IMR-90 (cell line): ENCODE results near the gene IQSEC3. TPM values are rescaled to one million over a fixed set of nuclear protein-coding genes. Genes with fewer than 3 reads are reported as not detected.

Source experiments
- ATAC-seq: fragments of 200-7000 bp; cut with Tn5 transposase; 2 replicates; pipeline ENCODE4 v1.9.1; 2020; ENCODE audit warnings: low read depth, mild to moderate bottlenecking, moderate library complexity
- BruUV-seq: library from RNA; stranded (reverse); fragments of 400-500 nt; replicated peaks from 2 replicates; lab custom pipeline; 2021; lab: Mats Ljungman, UMichigan
- CTCF ChIA-PET: fragments of 300-600 bp; formaldehyde crosslinking; extraction: SDS; loops from one replicate; lab custom pipeline; 2021; ENCODE audit warnings: antibody characterized with exemption; lab: Yijun Ruan, JAX
- POLR2A ChIA-PET: fragments of 300-600 bp; sonication (Branson Sonifier 250); formaldehyde crosslinking; loops from one replicate; lab custom pipeline; 2022; ENCODE audit warnings: antibody characterized with exemption; ENCODE audit not compliant: unreplicated experiment; lab: Charles Lee
- DNase-seq: peaks from one replicate; pipeline ENCODE4 v3.0.0; 2013
- H2AFZ ChIP-seq: replicated peaks from 2 replicates; pipeline ENCODE3; 2013; ENCODE audit warnings: low read length, mild to moderate bottlenecking; ENCODE audit not compliant: poor library complexity
- H2AK5ac ChIP-seq: 2 replicates; pipeline ENCODE4 v1.6.1; 2013; ENCODE audit warnings: low read depth, low read length, inconsistent platforms
- H2AK9ac ChIP-seq: replicated peaks from 2 replicates; pipeline ENCODE3; 2013; ENCODE audit warnings: mild to moderate bottlenecking, low read depth, low read length, moderate library complexity; ENCODE audit not compliant: poor library complexity
- H2BK120ac ChIP-seq: 2 replicates; pipeline ENCODE4 v1.6.1; 2013; ENCODE audit warnings: low read depth, low read length, inconsistent platforms
- H2BK15ac ChIP-seq: 3 replicates; pipeline ENCODE4 v1.6.1; 2013; ENCODE audit warnings: low read depth, low read length, inconsistent platforms
- H2BK20ac ChIP-seq: 2 replicates; pipeline ENCODE4 v1.6.1; 2013; ENCODE audit warnings: low read depth, mild to moderate bottlenecking, inconsistent platforms, low read length, moderate library complexity
- H2BK5ac ChIP-seq: 2 replicates; pipeline ENCODE4 v1.6.1; 2013; ENCODE audit warnings: mild to moderate bottlenecking, low read depth, low read length, inconsistent platforms; ENCODE audit not compliant: poor library complexity, severe bottlenecking
- H3K14ac ChIP-seq: replicated peaks from 2 replicates; pipeline ENCODE4 v1.6.1; 2013; ENCODE audit warnings: low read depth, low read length, inconsistent platforms
- H3K18ac ChIP-seq: 2 replicates; pipeline ENCODE4 v1.6.1; 2013; ENCODE audit warnings: low read depth, low read length, control low read depth
- H3K23ac ChIP-seq: 2 replicates; pipeline ENCODE4 v1.6.1; 2013; ENCODE audit warnings: low read depth, low read length, inconsistent platforms
- H3K27ac ChIP-seq: 2 replicates; pipeline ENCODE4 v1.5.1; 2013; ENCODE audit warnings: mild to moderate bottlenecking, control low read depth, low read length; ENCODE audit not compliant: insufficient read depth
- H3K27me3 ChIP-seq: 2 replicates; pipeline ENCODE4 v1.6.1; 2013; ENCODE audit warnings: low read length; ENCODE audit not compliant: control insufficient read depth, insufficient read depth
- H3K36me3 ChIP-seq: 2 replicates; pipeline ENCODE4 v1.6.1; 2013; ENCODE audit warnings: low read length, mixed read lengths; ENCODE audit not compliant: control insufficient read depth, insufficient read depth
- H3K4ac ChIP-seq: 2 replicates; pipeline ENCODE4 v1.6.1; 2013; ENCODE audit warnings: low read depth, low read length, inconsistent platforms
- H3K4me1 ChIP-seq: 2 replicates; pipeline ENCODE4 v1.6.1; 2013; ENCODE audit warnings: low read length, mixed read lengths; ENCODE audit not compliant: control insufficient read depth, insufficient read depth
- H3K4me2 ChIP-seq: 2 replicates; pipeline ENCODE4 v1.6.1; 2013; ENCODE audit warnings: low read depth, mild to moderate bottlenecking, control low read depth, low read length, moderate library complexity
- H3K4me3 ChIP-seq: 2 replicates; pipeline ENCODE4 v1.5.1; 2013; ENCODE audit warnings: low read depth, mild to moderate bottlenecking, control low read depth, low read length, moderate library complexity; ENCODE audit not compliant: insufficient read depth
- H3K56ac ChIP-seq: 2 replicates; pipeline ENCODE4 v1.6.1; 2013; ENCODE audit warnings: low read length, inconsistent platforms; ENCODE audit not compliant: insufficient read depth; ENCODE audit errors: extremely low read depth
- H3K79me1 ChIP-seq, 2 experiments: 2 replicates each; pipeline ENCODE4 v1.6.1; 2013; ENCODE audit warnings: low read length in 2 of 2, inconsistent platforms in 1 of 2, low read depth in 1 of 2
- H3K9ac ChIP-seq: 2 replicates; pipeline ENCODE4 v1.6.1; 2013; ENCODE audit warnings: low read depth, low read length, control low read depth
- H3K9me1 ChIP-seq: 2 replicates; pipeline ENCODE4 v1.6.1; 2013; ENCODE audit warnings: low read length, inconsistent platforms; ENCODE audit not compliant: insufficient read depth
- H3K9me3 ChIP-seq: 2 replicates; pipeline ENCODE4 v1.6.1; 2013; ENCODE audit warnings: low read length; ENCODE audit not compliant: control insufficient read depth, insufficient read depth
- H4K20me1 ChIP-seq: 2 replicates; pipeline ENCODE4 v1.6.1; 2013; ENCODE audit warnings: low read length, inconsistent platforms; ENCODE audit not compliant: insufficient read depth
- H4K5ac ChIP-seq: 2 replicates; pipeline ENCODE4 v1.6.1; 2013; ENCODE audit warnings: mild to moderate bottlenecking, low read depth, low read length, control low read depth
- H4K8ac ChIP-seq, 2 experiments: 2 replicates each; pipeline ENCODE4 v1.6.1; 2013; ENCODE audit warnings: low read depth in 2 of 2, low read length in 2 of 2, control low read depth in 1 of 2, inconsistent platforms in 1 of 2
- H4K91ac ChIP-seq: 2 replicates; pipeline ENCODE4 v1.6.1; 2013; ENCODE audit warnings: low read depth, low read length, inconsistent platforms; ENCODE audit not compliant: insufficient read depth
- BHLHE40 ChIP-seq: fragments of 150-350 bp; IDR thresholded peaks from 2 replicates; pipeline ENCODE4 v1.6.1; 2016; ENCODE audit warnings: mild to moderate bottlenecking, low read depth, low read length
- CHD1 ChIP-seq: IDR thresholded peaks from 2 replicates; pipeline ENCODE4 v1.6.1; 2012; ENCODE audit warnings: low read depth, low read length, improper control_type of control experiment
- FOS ChIP-seq: fragments of 150-350 bp; IDR thresholded peaks from 2 replicates; pipeline ENCODE4 v1.6.1; 2016; ENCODE audit warnings: low read depth, low read length
- MAZ ChIP-seq: IDR thresholded peaks from 2 replicates; pipeline ENCODE4 v1.6.1; 2012; ENCODE audit warnings: low read depth, mild to moderate bottlenecking, low read length, improper control_type of control experiment, moderate library complexity, borderline replicate concordance
- MXI1 ChIP-seq: IDR thresholded peaks from 2 replicates; pipeline ENCODE4 v1.6.1; 2012; ENCODE audit warnings: low read depth, mild to moderate bottlenecking, low read length, moderate library complexity, borderline replicate concordance
- RAD21 ChIP-seq: IDR thresholded peaks from 2 replicates; pipeline ENCODE4 v1.6.1; 2012; ENCODE audit warnings: low read length, improper control_type of control experiment
- RCOR1 ChIP-seq: IDR thresholded peaks from 2 replicates; pipeline ENCODE4 v1.6.1; 2012; ENCODE audit warnings: mild to moderate bottlenecking, low read length, improper control_type of control experiment; ENCODE audit not compliant: insufficient replicate concordance
- SMC3 ChIP-seq: fragments of 150-350 bp; IDR thresholded peaks from 2 replicates; pipeline ENCODE4 v1.6.1; 2016; ENCODE audit warnings: low read depth, mild to moderate bottlenecking, antibody characterized with exemption, low read length, moderate library complexity
- USF2 ChIP-seq: fragments of 150-350 bp; IDR thresholded peaks from 2 replicates; pipeline ENCODE4 v1.6.1; 2017; ENCODE audit warnings: mild to moderate bottlenecking, antibody characterized with exemption, low read length, low read depth
- WGBS, 2 experiments: methylation state at CpG; one replicate each; pipeline versions ENCODE4 v1.1.5 to v1.1.7; 2013; ENCODE audit warnings: missing lambda C conversion rate in 2 of 2; ENCODE audit not compliant: insufficient read length in 1 of 2; ENCODE audit errors: extremely low coverage in 2 of 2; 5-methylcytosine and 5-hydroxymethylcytosine counted together
- dilution Hi-C: fragments of 300-500 bp; cut with HindIII; formaldehyde crosslinking; loops from one replicate; pipeline ENCODE4 v1.14.3; 2018; ENCODE audit warnings: low sequenced_read_pairs; ENCODE audit not compliant: unreplicated experiment
- in situ Hi-C: fragments of 300-500 bp; cut with MboI; formaldehyde crosslinking; loops from 3 replicates; pipeline ENCODE4 v1.14.3; 2019; ENCODE audit warnings: low sequenced_read_pairs, inconsistent platforms, mixed read lengths
- intact Hi-C: fragments of 100-400 bp; cut with micrococcal nuclease; formaldehyde crosslinking; loops from 2 replicates; pipeline ENCODE4 v1.10.0; 2022
- polyA plus RNA-seq, 3 experiments: library from polyadenylated mRNA; depleted of rRNA; stranded (reverse); fragments of >200 nt; gene quantifications; 2 replicates each; pipeline ENCODE4 v1.2.3, GENCODE V29; 2012; ENCODE audit warnings: low replicate concordance in 1 of 3
- total RNA-seq: library from RNA; depleted of rRNA; stranded (reverse); fragments of >200 nt; gene quantifications from 2 replicates; pipeline ENCODE4 v1.2.3, GENCODE V29; 2012

Gene IQSEC3
- total and polyA plus RNA-seq, 2 of the 4 experiments (the other 2 are of a cell fraction) = 0.10 TPM; not detected in 1

- H2AK5ac ChIP-seq = no peak overlapping the region
- H3K4me2 ChIP-seq = no peak overlapping the region
- no peak overlapping the region for H3K4me3 ChIP-seq
- H3K23ac ChIP-seq = no peak overlapping the region
- no peak overlapping the region for H3K9ac ChIP-seq
- 49% methylated on average over 3 of the region's 9 CpGs; no CpG with 5 or more reads in 1 of the 2 experiments for WGBS, 2 experiments
- ChIA-PET POLR2A (no interaction called here), CTCF (no interaction called here)
- H3K4ac ChIP-seq = no peak overlapping the region
- peaks cover 3% of the 10 kb centered on the region; the same call in 1 of the 2 replicates for H3K4me1 ChIP-seq
- H3K18ac ChIP-seq = no peak overlapping the region
- H2BK5ac ChIP-seq = no peak overlapping the region
- no peak for DNase-seq
- H3K56ac ChIP-seq = no peak overlapping the region
- no peak for TF ChIP-seq USF2
- TF ChIP-seq RCOR1 = no peak
- no peak for TF ChIP-seq FOS
- no peak for TF ChIP-seq MAZ
- TF ChIP-seq MXI1 = no peak
- no peak for TF ChIP-seq BHLHE40
- TF ChIP-seq CHD1 = no peak
- no peak for TF ChIP-seq SMC3
- no peak for TF ChIP-seq RAD21
- H3K9me1 ChIP-seq = no peaks in the 10 kb centered on the region
- H4K20me1 ChIP-seq = no peaks in the 10 kb centered on the region
- no peak overlapping the region for H2BK20ac ChIP-seq
- no peak overlapping the region for H3K27ac ChIP-seq
- no peak overlapping the region for H2AFZ ChIP-seq
- H3K14ac ChIP-seq = no peak overlapping the region
- dilution Hi-C loops (no loop called here), in situ Hi-C loops (no loop called here), intact Hi-C loops (no loop called here)
- H3K9me3 ChIP-seq = peaks cover 2% of the 10 kb centered on the region; the same call in 1 of the 2 replicates
- H2AK9ac ChIP-seq = no peak overlapping the region
- no peak overlapping the region for H2BK15ac ChIP-seq
- H4K5ac ChIP-seq = no peak overlapping the region
- H3K27me3 ChIP-seq = peaks cover 34% of the 10 kb centered on the region
- no peaks in the 10 kb centered on the region for H3K36me3 ChIP-seq
- BruUV-seq = no TSS peak
- ATAC-seq = no peak
- no peaks in the 10 kb centered on the region for H3K79me1 ChIP-seq
- no peak overlapping the region for H4K91ac ChIP-seq
- H4K8ac ChIP-seq = no peak overlapping the region
- H2BK120ac ChIP-seq = no peak overlapping the region
Measured at GRCh38 chr12:155006-155405, 88.4 kb downstream of the IQSEC3 start.
